ENCODE results near the gene MIPOL1.
"Not testable (repeated sequence)": the region's sequence is repeated elsewhere in the genome, so short reads cannot be mapped to it uniquely, and the experiment has no call there.

MIPOL1 gene, protein sequence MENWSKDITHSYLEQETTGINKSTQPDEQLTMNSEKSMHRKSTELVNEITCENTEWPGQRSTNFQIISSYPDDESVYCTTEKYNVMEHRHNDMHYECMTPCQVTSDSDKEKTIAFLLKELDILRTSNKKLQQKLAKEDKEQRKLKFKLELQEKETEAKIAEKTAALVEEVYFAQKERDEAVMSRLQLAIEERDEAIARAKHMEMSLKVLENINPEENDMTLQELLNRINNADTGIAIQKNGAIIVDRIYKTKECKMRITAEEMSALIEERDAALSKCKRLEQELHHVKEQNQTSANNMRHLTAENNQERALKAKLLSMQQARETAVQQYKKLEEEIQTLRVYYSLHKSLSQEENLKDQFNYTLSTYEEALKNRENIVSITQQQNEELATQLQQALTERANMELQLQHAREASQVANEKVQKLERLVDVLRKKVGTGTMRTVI

DNA sequence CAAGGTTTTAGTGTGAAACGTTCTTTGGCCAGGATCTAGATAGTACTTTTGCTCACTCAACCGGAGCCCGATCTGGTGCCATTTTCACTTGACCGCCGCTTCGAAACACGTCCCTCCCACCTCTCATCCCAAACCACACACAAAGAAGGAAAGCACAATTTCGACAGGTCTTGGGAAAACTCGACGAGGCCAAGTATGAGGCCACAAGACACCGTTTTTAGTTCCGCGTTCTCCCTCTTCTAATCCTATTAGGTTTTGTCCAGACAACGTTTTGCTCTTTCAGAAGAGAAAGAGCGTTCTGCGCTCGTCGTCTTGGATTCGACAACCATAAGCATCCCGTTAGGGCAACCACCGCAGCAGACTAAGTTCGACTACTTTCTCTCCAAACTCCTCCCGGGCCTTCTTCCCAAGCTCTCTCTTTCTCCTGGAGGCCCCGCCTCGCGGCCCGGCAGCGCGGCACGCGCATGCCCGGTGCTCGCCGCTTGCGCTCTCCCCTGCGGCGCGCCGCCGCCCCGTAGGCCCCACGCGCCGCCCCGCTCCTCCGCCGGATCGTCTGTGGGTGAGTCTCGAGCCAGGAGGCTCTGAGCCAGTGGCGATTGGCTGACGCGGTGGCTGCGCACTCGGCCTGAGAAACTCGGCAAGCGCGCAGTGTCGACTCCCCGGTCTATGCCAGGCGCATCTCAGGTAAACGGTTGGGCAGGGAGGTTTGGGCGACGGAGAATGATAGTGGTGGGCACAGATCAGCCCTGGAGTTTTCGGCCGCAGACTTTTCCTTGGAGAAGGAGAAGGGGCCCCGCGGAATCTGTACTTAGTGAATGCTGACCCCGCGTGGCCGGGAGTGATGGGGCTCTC lies at the start of gene MIPOL1:
Gene MIPOL1 (plus strand): TSS at position 517 of the 852 bp plus-strand sequence. CDS start 49,952 bp downstream, outside the sequence.
- in situ Hi-C loops (cut with HindIII; ENCODE audit: low pct_ligation_motif_present, low pct_unique_long_range_greater_than_20kb, low sequenced_read_pairs), result no loop called here
- DNase-seq, result peak; percentile 84

DNA sequence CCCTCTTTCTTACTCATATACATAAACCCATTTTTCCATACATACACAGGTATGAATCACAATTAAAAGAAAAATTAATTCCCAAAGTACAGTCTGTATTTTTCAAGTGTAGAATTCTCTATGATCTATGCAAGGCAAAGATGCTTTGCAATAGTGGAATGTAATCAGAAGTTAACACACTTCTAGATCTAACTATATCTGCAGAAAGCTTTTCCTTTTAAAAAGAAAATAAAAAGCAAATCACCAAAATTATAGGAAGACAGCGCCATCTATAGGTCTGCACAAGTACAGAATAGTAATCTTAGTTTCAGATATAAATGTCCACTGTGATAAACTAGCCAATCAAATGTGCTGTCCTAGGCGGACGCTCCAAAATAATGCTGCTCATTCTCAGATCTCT lies 47.3 kb upstream of the MIPOL1 start:
- in situ Hi-C loops (cut with HindIII; ENCODE audit: low pct_ligation_motif_present, low pct_unique_long_range_greater_than_20kb, low sequenced_read_pairs), result no loop called here
- peak; percentile 46 for DNase-seq

DNA sequence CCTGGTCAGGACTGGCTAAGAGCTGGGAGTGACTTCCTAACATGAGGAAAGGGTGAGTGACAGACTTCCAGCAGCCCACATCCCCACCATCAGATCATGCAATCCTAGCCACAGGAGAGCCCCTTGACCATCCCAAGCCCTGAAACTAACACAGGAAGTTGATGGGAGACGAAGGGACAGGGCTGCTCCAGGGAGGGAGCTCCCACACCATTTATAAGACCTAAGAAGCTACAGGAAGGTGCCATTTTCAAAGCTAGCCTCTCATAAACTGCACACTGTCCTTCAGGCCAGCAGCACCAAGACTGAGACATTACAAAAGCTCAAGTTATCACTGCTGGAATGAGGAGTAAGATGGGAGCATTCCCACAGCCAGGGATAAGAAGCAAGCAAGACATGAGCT lies 44.7 kb upstream of the MIPOL1 start:
- no peak for DNase-seq
- in situ Hi-C loops (cut with HindIII; ENCODE audit: low pct_ligation_motif_present, low pct_unique_long_range_greater_than_20kb, low sequenced_read_pairs), result no loop called here

DNA sequence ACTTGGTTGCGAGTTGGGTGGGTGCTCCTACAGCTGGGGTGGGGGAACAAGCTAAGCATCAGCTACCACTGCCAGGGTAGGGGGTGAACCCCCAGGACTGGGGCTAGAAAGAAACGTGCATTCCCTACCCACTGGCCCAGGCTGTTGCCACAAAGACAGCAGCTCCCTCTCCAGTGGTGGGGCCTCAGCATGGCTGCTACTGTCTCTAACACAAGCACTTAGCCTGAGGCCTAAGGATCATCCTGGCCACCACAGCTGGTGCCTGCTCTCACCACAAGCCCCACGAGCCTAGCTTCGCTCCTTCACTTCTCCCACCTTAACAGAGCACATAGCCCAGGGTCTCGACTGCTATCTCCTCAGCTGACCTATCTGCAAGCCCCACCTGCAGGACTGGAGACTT lies 44.3 kb upstream of the MIPOL1 start:
- in situ Hi-C loops (cut with HindIII; ENCODE audit: low pct_ligation_motif_present, low pct_unique_long_range_greater_than_20kb, low sequenced_read_pairs), result no loop called here
- DNase-seq, result no peak

DNA sequence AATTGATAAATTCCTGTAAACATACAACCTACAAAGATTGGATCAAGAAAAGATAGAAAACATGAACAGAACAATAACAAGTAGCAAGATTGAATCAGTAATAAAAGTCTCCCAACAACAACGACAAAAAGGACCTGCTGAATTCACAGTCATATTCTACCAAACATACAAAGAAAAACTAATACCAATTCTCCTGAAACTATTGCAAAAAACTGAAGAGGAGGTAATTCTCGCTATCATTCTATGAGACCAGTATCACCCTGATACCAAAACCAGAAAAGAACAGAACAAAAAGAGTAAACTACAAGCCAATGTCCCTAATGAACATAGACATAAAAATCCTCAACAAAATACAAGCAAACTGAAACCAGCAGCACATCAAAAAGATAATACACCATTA lies 39.8 kb upstream of the MIPOL1 start:
- no peak for DNase-seq
- in situ Hi-C loops (cut with HindIII; ENCODE audit: low pct_ligation_motif_present, low pct_unique_long_range_greater_than_20kb, low sequenced_read_pairs), result no loop called here

DNA sequence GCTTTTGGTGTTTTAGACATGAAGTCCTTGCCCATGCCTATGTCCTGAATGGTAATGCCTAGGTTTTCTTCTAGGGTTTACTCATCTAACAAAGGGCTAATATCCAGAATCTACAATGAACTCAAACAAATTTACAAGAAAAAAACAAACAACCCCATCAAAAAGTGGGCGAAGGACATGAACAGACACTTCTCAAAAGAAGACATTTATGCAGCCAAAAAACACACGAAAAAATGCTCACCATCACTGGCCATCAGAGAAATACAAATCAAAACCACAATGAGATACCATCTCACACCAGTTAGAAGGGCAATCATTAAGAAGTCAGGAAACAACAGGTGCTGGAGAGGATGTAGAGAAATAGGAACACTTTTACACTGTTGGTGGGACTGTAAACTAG lies 35.4 kb upstream of the MIPOL1 start:
- DNase-seq; in situ Hi-C loops (cut with HindIII; ENCODE audit: low pct_ligation_motif_present, low pct_unique_long_range_greater_than_20kb, low sequenced_read_pairs): not testable (repeated sequence)

DNA sequence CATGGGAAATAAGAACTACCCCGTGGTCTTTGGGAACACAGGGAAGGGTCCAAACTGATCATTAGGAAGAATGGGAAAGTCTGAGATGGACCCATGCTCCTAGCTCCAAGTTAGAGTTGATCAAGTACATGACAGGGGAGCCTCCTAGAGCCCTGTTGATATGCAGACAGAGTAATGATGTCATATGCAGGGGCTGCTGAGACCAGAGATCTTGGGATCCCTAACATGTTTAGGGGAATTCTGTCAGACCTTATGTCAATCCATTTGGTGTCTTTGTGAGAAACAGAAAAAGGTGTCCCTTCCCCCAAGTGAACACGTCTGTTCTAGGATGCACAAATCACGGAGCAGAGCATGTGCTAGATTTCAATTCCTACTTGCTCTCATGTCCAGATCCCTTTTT lies 31.9 kb upstream of the MIPOL1 start:
- DNase-seq, result no peak
- in situ Hi-C loops (cut with HindIII; ENCODE audit: low pct_ligation_motif_present, low pct_unique_long_range_greater_than_20kb, low sequenced_read_pairs), result no loop called here

DNA sequence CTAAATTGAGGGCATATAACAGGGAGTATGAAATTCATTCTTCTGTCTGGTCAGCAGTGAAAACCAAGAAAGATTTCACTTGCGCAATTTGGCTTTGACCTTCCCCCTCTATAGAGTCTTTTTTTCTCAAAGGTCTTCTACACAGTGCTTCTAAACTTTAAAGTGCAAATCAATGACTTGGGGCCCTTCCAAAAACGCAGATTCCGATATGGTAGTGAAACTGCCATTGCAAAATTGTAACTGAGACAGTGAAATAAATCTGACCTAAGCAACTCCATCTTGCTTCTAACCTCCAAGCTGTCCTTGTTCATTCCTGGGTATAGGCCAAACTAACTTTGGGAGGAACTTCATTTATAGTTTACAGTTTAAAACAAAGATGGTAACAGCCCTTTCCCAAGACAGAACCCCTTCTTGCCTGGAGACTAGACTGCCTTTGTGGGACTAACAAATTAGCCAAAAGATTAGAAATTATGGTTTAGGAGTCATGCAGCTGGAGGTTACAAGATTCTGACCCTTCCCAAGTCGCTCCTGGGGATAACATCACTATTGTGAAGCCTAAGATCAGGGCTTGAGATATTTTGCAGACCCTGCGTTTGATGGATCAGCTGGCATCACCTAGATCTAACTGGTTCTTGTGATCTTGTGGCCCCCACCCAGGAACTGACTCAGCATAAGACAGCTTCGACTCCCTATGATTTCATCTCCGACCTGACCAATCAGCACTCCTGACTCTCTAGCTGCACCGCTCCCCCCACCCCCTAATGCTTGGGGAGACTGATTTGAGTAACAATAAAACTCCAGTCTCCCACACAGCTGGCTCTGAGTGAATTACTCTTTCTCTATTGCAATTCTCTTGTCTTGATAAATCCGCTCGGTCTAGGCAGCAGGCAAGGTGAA lies 30.3 kb upstream of the MIPOL1 start:
- in situ Hi-C loops (cut with HindIII; ENCODE audit: low pct_ligation_motif_present, low pct_unique_long_range_greater_than_20kb, low sequenced_read_pairs), result no loop called here
- DNase-seq, result no peak

DNA sequence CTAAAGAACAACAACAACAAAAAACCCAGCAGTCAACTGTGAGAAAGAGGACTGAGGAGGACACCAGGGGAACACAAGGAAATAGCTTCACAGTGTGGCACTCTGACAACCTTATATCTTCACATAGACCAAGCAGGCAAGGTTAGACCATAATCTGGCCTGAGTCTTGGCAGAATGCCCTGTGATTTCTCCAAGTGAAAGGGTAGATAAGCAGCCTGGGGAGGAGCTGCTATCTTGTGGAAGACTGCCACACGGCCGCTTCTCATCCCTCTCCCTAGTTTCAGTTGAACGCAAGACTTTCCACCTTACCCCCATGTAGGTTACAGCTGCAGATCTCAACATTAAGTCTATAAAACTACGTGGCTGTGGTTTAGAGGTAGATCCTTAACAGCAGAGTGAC lies 29.0 kb upstream of the MIPOL1 start:
- DNase-seq, result no peak
- in situ Hi-C loops (cut with HindIII; ENCODE audit: low pct_ligation_motif_present, low pct_unique_long_range_greater_than_20kb, low sequenced_read_pairs), result no loop called here

DNA sequence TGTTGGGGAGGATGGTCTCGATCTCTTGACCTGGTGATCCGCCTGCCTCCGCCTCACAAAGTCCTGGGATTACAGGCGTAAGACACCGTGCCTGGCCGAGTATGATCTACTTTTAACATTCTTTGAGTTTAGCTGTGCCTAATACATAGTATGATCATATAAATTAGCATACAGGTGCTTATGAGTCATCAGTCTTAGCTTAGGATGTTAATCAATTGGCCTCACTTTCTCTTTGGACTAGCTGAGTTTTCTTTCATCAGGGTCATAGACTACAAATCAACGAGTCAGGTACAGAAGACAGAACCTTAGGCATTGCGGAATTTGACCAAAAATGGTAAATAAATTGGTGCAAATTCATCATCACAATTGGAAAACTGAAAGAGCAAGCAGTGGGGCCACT lies 27.5 kb upstream of the MIPOL1 start:
- no peak for DNase-seq
- in situ Hi-C loops (cut with HindIII; ENCODE audit: low pct_ligation_motif_present, low pct_unique_long_range_greater_than_20kb, low sequenced_read_pairs), result no loop called here

DNA sequence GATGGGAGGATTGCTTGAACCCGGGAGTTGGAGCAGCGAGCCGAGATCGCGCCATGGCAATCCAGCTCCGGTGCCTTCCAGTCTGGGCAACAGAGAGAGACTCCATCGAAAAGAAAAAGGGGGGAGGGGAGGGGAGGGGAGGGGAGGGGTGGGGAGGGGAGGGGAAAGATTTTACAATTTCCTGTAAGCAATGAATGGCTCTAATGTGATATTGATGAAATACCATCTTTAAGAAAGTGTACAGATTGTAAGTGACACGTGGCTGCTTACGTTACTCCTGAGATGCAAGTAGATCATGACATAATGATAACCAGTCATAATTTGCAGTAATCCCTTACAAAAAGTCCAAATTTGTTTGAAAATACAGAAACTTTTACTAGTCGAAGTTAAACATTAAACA lies 26.7 kb upstream of the MIPOL1 start:
- DNase-seq, result no peak
- in situ Hi-C loops (cut with HindIII; ENCODE audit: low pct_ligation_motif_present, low pct_unique_long_range_greater_than_20kb, low sequenced_read_pairs), result no loop called here

DNA sequence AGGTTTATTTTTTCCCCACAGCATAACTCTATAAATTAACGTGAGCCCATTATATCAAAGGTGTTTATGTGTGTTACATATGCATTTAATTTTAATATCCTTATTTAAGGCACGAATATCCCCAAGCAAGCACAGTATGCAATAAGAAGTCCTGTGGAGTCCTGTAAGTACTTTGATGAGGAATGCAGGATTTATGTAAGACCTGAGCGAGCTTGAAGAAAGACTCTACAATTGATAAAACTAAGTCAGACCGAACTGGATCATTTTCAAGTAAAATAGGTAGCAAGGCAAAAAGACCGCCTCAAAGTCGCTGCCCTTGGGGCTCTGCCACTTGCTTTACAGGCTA lies 26.1 kb upstream of the MIPOL1 start:
- in situ Hi-C loops (cut with HindIII; ENCODE audit: low pct_ligation_motif_present, low pct_unique_long_range_greater_than_20kb, low sequenced_read_pairs), result no loop called here
- DNase-seq, result no peak

DNA sequence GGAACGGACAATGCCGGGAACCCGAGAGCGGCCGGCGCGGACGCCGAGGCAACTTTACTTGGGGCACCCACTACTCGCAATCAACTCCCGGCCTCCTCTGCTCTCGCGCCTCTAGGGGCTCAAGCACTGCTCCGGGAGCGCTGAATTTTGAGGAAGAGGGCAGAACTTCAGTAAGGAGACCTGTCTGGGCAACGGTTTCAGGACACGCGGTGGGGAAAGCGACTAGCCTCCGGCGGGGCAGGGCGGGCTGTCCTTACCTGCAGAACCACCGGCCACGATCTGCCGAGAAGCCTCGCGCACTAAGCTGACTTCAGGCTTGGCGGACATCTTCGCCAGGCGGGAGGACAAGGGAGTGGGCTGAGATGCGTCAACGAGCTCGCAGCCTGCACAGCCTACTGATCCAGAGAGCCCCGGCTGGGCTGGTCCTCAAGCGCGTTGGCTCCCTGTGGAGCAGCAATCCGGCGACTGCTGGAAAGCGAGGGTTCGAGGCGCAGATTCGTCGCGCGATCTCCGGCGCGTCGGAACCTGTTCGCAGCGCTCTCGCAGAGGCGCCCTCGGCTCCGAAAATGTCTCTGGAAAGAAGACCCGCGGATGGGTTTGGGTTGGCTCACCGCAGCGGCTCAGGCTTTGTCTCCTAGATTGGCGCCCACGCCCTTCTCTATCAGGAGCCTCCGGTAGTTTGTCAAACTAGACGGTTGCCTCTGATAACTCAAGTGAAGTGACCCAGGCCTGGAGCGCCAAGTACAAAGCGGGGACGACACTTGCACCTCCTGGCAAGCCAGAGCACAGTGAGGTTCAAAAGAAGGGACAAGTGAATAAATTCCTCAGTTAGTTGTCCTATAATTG lies 25.5 kb upstream of the MIPOL1 start, which contains the start of gene SLC25A21:
Gene SLC25A21 (minus strand): TSS at position 583 of the 846 bp plus-strand sequence.
- in situ Hi-C loops (cut with HindIII; ENCODE audit: low pct_ligation_motif_present, low pct_unique_long_range_greater_than_20kb, low sequenced_read_pairs), result no loop called here

DNA sequence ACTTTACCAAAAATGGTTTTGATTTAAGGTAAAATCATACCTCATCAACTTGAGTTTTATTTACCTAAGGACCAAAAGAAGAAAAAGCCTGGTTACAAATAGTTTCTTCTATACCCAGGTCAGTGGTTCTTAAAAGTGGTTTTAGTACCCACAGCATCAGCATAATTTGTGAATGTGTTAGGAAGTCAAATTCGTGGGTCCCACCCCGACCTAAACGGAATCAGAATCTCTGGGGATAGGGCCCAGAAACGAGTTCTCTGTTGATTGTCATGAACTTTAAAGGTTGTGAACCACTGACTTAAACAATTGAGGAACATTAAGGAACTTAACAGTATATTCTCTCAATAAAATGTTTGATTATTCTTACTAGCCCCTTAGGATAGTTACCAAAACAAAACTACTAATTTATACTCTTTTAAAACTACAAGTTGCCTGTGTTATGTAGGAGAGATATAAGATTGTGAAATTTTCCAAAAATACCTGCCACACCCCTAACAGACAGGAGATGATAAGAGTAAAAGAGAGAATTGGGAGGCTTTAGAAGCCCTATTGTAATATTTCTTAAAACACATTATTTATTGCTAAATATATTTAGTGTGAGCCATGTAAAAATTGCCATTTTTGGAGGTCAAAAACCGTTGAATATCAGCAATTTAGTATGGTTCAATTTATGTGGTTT lies 24.7 kb upstream of the MIPOL1 start:
- DNase-seq, result no peak
- in situ Hi-C loops (cut with HindIII; ENCODE audit: low pct_ligation_motif_present, low pct_unique_long_range_greater_than_20kb, low sequenced_read_pairs), result no loop called here

More for the DNA sequence above, 25.5 kb upstream of the MIPOL1 start, which contains the start of gene SLC25A21:
- peak; percentile 72 for DNase-seq

DNA sequence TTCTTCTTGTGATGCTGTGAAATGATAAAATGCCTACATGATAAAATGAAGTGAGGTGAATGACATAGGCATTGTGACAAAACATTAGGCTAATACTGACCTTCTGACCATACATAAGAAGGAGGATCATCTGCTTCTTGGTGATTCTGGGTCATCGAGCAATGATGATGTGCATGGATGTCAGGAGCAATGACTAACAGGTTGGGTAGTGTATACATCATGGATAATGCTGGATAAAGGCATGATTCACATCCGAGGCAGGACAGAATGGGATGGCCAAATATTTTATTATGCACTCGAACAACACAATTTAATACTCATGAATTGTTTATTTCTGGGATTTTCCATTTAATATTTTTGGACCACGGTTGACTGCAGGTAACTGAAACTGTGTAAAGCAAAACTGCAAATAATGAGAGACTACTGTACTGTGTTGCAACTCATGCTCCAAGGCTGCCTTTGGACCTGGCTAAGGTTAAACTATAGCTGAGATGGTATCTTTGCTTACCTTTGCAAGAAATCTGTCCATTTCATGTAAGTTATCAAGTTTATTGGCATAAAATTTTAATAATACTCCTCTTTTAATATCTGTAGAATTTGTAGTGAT lies 17.7 kb upstream of the MIPOL1 start:
- in situ Hi-C loops (cut with HindIII; ENCODE audit: low pct_ligation_motif_present, low pct_unique_long_range_greater_than_20kb, low sequenced_read_pairs), result no loop called here
- no peak for DNase-seq

DNA sequence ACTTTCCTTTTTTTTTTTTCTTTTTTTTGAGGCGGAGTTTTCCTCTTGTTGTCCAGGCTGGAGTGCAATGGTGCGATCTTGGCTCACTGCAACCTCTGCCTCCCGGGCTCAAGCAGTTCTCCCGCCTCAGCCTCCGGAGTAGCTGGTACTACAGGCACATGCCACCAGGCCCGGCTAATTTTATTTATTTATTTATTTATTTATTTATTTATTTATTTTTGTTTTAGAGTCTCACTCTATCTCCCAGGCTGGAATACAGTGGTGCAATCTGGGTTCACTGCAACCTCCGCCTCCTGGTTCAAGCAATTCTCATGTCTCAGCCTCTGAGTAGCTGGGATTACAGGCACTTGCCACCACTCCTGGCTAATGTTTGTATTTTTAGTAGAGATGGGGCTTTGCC lies 16.9 kb upstream of the MIPOL1 start:
- in situ Hi-C loops (cut with HindIII; ENCODE audit: low pct_ligation_motif_present, low pct_unique_long_range_greater_than_20kb, low sequenced_read_pairs); DNase-seq: not testable (repeated sequence)

DNA sequence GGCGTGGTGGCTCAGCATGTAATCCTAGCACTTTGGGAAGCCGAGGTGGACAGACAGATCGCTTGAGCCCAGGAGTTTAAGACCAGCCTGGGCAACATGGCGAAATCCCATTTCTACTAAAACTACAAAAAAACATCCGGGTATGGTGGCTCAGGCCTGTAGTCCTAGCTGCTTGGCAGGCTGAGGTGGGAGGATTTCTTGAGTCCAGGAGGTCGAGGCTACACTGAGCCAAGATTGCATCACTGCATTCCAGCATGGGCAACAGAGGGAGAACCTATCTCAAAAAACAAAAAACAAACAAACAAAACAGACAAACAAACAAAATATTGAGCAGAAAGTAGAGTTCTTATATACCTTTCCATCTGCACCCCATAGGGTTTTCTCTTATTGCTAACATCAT lies 16.3 kb upstream of the MIPOL1 start:
- in situ Hi-C loops (cut with HindIII; ENCODE audit: low pct_ligation_motif_present, low pct_unique_long_range_greater_than_20kb, low sequenced_read_pairs), result no loop called here
- DNase-seq, result no peak

Measured in ACHN (cell line).